OCI-LY7 (cell line): ENCODE results near the gene RDH5.

Source experiments
- EZH2phosphoT487 ChIP-seq: fragments of 200-600 bp; sonication (generic); IDR thresholded peaks from 2 replicates; pipeline ENCODE4 v1.6.1; 2018; ENCODE audit warnings: low read depth, borderline replicate concordance, mild to moderate bottlenecking, mixed run types, antibody characterized with exemption, low read length, moderate library complexity, mixed read lengths
- TF ChIP-seq, protein P1 (sequence below): fragments of 200-600 bp; sonication (generic); conservative IDR thresholded peaks from 2 replicates; pipeline ENCODE4 v1.5.1; 2014; ENCODE audit warnings: mild to moderate bottlenecking, antibody characterized with exemption, low read length, moderate library complexity, mixed read lengths

DNA sequence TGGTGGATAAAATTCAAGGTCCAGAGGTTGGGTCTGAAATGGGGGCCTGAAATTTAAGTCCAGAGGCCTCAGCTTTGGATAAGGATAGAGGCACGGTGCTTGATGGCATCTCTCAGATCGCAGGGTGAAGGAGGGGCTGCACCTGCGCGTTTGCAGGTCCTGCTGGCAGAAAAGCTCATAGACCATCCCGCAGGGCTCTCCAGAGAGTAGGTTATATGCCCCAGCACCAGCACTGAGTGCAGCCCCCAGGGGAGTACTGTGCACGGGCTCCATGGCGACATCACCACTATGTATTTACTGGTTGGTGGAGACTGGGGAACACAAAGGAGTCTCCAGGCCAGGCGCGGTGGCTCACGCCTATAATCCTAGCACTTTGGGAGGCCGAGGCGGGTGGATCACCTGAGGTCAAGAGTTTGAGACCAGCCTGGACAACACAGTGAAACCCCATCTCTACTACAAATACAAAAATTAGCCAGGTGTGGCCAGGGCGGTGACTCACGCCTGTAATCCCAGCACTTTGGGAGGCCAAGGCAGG lies 12.9 kb downstream of the RDH5 start:
- TF ChIP-seq EZH2phosphoT487 = no peak
- TF ChIP-seq, protein P1, sequence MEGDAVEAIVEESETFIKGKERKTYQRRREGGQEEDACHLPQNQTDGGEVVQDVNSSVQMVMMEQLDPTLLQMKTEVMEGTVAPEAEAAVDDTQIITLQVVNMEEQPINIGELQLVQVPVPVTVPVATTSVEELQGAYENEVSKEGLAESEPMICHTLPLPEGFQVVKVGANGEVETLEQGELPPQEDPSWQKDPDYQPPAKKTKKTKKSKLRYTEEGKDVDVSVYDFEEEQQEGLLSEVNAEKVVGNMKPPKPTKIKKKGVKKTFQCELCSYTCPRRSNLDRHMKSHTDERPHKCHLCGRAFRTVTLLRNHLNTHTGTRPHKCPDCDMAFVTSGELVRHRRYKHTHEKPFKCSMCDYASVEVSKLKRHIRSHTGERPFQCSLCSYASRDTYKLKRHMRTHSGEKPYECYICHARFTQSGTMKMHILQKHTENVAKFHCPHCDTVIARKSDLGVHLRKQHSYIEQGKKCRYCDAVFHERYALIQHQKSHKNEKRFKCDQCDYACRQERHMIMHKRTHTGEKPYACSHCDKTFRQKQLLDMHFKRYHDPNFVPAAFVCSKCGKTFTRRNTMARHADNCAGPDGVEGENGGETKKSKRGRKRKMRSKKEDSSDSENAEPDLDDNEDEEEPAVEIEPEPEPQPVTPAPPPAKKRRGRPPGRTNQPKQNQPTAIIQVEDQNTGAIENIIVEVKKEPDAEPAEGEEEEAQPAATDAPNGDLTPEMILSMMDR = no peak
